AG04449 (cell line): Measurements from ENCODE around the gene LGALS14.

ENCODE experiments used
- CTCF ChIA-PET: fragments of 350-600 bp; formaldehyde crosslinking; extraction: SDS; loops from one replicate; lab custom pipeline; 2021; ENCODE audit warnings: antibody characterized with exemption; lab: Yijun Ruan, JAX
- POLR2A ChIA-PET: fragments of 400-600, 350-600 bp; formaldehyde crosslinking; extraction: SDS; loops from one replicate; lab custom pipeline; 2020; ENCODE audit warnings: antibody characterized with exemption, inconsistent platforms; lab: Yijun Ruan, JAX
- DNase-seq: peaks from one replicate; pipeline ENCODE4 v3.0.0-alpha.2; 2010; ENCODE audit warnings: low read depth, low spot score
- H3K4me3 ChIP-seq: 2 replicates; pipeline ENCODE4 v1.5.1; 2011; ENCODE audit warnings: low read depth, mild to moderate bottlenecking, control low read depth, low read length
- CTCF ChIP-seq: IDR thresholded peaks from one replicate; pipeline ENCODE4 v1.5.1; 2011; ENCODE audit warnings: mild to moderate bottlenecking, moderate library complexity, low read length, control low read depth, inconsistent platforms; ENCODE audit not compliant: insufficient read depth; ENCODE audit errors: missing control alignments

Gene LGALS14

GRCh38 chr19:39746836-39747529, 42.7 kb downstream of the LGALS14 start:
- no peak overlapping the region for H3K4me3 ChIP-seq
- no peak for DNase-seq
- ChIA-PET CTCF (interaction anchor here (1.7 kb wide), 1 partner anchor 97 kb away, joined by 8 read pairs; no protein-coding TSS in a partner anchor), POLR2A (no interaction called here)
- no peak for TF ChIP-seq CTCF

- DNase-seq = no peak
- ChIA-PET CTCF (no interaction called here), POLR2A (no interaction called here)
- no peak for TF ChIP-seq CTCF
- H3K4me3 ChIP-seq = no peak overlapping the region
These were observed 45.7 kb downstream of the LGALS14 start for GRCh38 chr19:39749981-39750380.

- POLR2A ChIA-PET = no interaction called here
- CTCF ChIA-PET = interaction anchor here (1.3 to 1.5 kb wide), 2 partner anchors 12 to 17 kb away, joined by 3 to 4 read pairs; no protein-coding TSS in a partner anchor
- no peak for DNase-seq
- no peak overlapping the region for H3K4me3 ChIP-seq
- no peak for TF ChIP-seq CTCF
These were observed 48.1 kb downstream of the LGALS14 start for GRCh38 chr19:39752390-39752789.

- no peak overlapping the region for H3K4me3 ChIP-seq
- no peak for DNase-seq
- TF ChIP-seq CTCF = no peak
- POLR2A ChIA-PET = no interaction called here
- CTCF ChIA-PET = interaction anchor here (1.5 kb wide), 1 partner anchor 12 kb away, joined by 4 read pairs; no protein-coding TSS in a partner anchor
These were observed 48.5 kb downstream of the LGALS14 start for GRCh38 chr19:39752795-39753194.

- no peak for TF ChIP-seq CTCF
- DNase-seq = no peak
- POLR2A ChIA-PET = no interaction called here
- CTCF ChIA-PET = interaction anchor here (1.2 to 1.4 kb wide), 2 partner anchors 10 to 12 kb away, joined by 4 to 6 read pairs; no protein-coding TSS in a partner anchor
- no peak overlapping the region for H3K4me3 ChIP-seq
These were observed 50.3 kb downstream of the LGALS14 start for GRCh38 chr19:39754544-39754943.

- ChIA-PET POLR2A (no interaction called here), CTCF (interaction anchor here (0.6 to 1.2 kb wide), 3 partner anchors 10 to 125 kb away, joined by 3 to 4 read pairs (median 3); no protein-coding TSS in a partner anchor)
- TF ChIP-seq CTCF = no peak
- DNase-seq = no peak
- no peak overlapping the region for H3K4me3 ChIP-seq
These were observed 50.7 kb downstream of the LGALS14 start for GRCh38 chr19:39754971-39755370.
